ENCODE measurements around the gene UTS2. TPM values are rescaled to one million over a fixed set of nuclear protein-coding genes. Genes with fewer than 3 reads are reported as not detected.

UTS2 gene
- total RNA-seq (2021) (not detected in 3 replicates), Bru-seq, nascent RNA (not detected)
- long read RNA-seq, experiment 1: 0 reads
- long read RNA-seq, experiment 2: 0 reads
- long read RNA-seq, experiment 3: 0 reads

DNA sequence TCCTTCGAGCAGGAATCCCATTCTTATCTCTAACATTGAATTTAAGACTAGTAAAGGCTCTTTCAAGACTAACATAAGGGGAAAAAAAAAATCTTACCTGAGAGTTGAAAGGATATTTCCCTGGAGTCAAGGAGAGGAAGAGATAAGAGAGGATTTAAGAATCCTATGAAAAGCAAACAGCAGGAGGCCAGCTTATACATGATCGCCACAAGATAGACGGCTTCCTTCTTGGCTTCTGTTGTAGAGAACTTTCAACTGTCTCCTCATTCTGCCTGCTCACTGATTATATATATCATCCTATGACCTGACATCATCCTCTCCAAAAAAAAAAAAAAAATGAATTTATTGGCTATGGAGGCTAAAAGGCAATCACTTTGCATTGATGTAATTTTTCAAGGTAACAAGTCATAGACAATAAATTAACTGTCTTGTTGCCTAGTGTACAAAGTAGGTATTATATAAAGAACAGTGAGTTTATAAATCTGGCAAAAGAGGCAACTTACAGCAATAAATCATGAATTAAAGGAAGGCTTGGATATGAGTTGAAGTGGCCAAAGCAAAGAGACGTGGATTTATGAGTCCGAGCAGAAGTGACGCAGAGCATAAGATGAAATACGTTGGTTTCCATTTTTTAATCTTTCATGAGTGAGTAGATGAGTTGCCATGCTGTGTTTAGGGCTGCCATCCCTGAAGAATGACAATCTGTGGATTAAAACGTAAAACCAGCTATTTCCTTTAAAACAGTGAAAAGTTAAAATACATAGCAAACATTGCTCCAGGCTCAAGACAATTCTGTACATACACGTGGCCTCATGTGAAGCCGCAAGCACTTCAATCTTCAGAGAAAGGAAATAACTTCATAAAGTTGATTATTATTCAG, at the start of gene UTS2:
Gene UTS2, minus strand, starts transcription at position 262 of the 880 bp plus-strand sequence. Its CDS starts 62 bp downstream, at position 200.
- ChIA-PET CTCF (interaction anchor here (0.6 to 1.4 kb wide), 3 partner anchors 45 to 1809 kb away, joined by 3 to 5 read pairs (median 5); no protein-coding TSS in a partner anchor), POLR2A (no interaction called here)
- TF ChIP-seq ZNF396 (CRISPR knock-in tag; IDR thresholded peaks at IDR 0.05; ENCODE audit: borderline replicate concordance): no peak
- no peak for TF ChIP-seq ZNF281 (CRISPR knock-in tag; IDR thresholded peaks at IDR 0.05)
- no peak for TF ChIP-seq GRHL2 (CRISPR knock-in tag; IDR thresholded peaks at IDR 0.05; ENCODE audit: insufficient replicate concordance, severe bottlenecking)
- no peak for TF ChIP-seq KAT7 (CRISPR knock-in tag; IDR thresholded peaks at IDR 0.05; ENCODE audit: borderline replicate concordance)
- no peak for TF ChIP-seq ZNF263 (CRISPR knock-in tag; IDR thresholded peaks at IDR 0.05; ENCODE audit: low read depth)
- TF ChIP-seq, protein P1, sequence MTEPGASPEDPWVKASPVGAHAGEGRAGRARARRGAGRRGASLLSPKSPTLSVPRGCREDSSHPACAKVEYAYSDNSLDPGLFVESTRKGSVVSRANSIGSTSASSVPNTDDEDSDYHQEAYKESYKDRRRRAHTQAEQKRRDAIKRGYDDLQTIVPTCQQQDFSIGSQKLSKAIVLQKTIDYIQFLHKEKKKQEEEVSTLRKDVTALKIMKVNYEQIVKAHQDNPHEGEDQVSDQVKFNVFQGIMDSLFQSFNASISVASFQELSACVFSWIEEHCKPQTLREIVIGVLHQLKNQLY (CRISPR knock-in tag; IDR thresholded peaks at IDR 0.05): no peak
- TF ChIP-seq E2F5 (CRISPR knock-in tag; IDR thresholded peaks at IDR 0.05): no peak
- H3K27me3 Mint-ChIP-seq (ENCODE audit: low read depth): no peaks in the 10 kb centered on the region
- ATAC-seq: no peak
- H3K4me3 Mint-ChIP-seq: no peak within 1 kb of the TSS
- no peak within 1 kb of the TSS; the same call in 1 of the 2 replicates for H3K27ac Mint-ChIP-seq
- H3K9me3 Mint-ChIP-seq: no peaks in the 10 kb centered on the region
- no peak for DNase-seq (ENCODE audit: low spot score)
- H3K36me3 Mint-ChIP-seq: no peaks in the 10 kb centered on the region
- H3K4me1 Mint-ChIP-seq: peaks cover 18% of the 10 kb centered on the region

DNA sequence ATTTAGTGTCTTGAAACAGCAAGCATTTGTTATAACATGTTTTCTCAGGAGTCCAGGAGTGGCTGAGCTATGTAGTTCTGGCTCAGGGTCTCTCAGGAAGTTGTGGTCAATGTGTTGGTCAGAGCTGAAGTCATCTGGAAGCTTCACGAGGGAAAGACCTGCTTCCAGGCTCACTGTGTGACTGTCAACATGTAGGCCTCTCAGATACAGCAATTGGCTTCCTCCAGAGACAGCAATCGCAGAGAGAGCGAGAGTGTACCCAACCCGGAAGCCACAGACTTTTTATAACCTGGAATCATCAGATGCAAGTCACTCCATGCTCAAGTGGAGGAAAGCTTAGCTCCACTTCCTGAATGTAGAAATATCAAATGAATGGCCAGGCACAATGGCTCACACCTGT, 46.9 kb upstream of the UTS2 start:
- POLR2A ChIA-PET: no interaction called here
- ATAC-seq (no peak), DNase-seq (ENCODE audit: low spot score) (no peak)
- Mint-ChIP-seq H3K27me3 (ENCODE audit: low read depth) (no peaks in the 10 kb centered on the region), H3K27ac (no peak overlapping the region), H3K4me3 (no peak overlapping the region), H3K9me3 (peaks cover 4% of the 10 kb centered on the region), H3K4me1 (no peaks in the 10 kb centered on the region), H3K36me3 (no peaks in the 10 kb centered on the region)
- TF ChIP-seq, protein P2, sequence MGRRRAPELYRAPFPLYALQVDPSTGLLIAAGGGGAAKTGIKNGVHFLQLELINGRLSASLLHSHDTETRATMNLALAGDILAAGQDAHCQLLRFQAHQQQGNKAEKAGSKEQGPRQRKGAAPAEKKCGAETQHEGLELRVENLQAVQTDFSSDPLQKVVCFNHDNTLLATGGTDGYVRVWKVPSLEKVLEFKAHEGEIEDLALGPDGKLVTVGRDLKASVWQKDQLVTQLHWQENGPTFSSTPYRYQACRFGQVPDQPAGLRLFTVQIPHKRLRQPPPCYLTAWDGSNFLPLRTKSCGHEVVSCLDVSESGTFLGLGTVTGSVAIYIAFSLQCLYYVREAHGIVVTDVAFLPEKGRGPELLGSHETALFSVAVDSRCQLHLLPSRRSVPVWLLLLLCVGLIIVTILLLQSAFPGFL (CRISPR knock-in tag; IDR thresholded peaks at IDR 0.05; ENCODE audit: borderline replicate concordance): no peak
- TF ChIP-seq JAZF1 (CRISPR knock-in tag; IDR thresholded peaks at IDR 0.05): no peak
- TF ChIP-seq SOX15 (CRISPR knock-in tag; IDR thresholded peaks at IDR 0.05): no peak
- CTCF ChIA-PET: interaction anchor here (0.9 kb wide), 1 partner anchor 92 kb away, joined by 3 read pairs; no protein-coding TSS in a partner anchor

DNA sequence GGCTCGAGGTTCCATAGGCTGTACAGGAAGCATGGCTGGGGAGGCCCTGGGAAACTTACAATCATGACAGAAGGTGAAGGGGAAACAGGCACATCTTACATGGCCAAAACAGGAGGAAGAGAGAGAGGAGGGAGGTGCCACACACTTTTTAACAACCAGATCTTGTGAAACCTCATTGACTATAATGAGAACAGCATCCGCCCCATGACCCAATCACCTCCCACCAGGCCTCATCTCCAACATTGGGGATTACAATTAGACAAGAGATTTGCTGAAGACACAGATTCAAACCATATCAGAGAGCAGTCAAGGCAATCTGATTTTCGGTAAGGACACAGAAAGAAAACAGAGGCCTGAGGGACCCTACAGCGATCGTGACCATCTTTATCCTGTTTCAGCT, 46.1 kb upstream of the UTS2 start:
- CTCF ChIA-PET: interaction anchor here (0.9 to 1.1 kb wide), 2 partner anchors 91 kb away, joined by 3 read pairs; no protein-coding TSS in a partner anchor
- ATAC-seq (no peak), DNase-seq (ENCODE audit: low spot score) (no peak)
- H3K4me3 Mint-ChIP-seq: no peak overlapping the region
- H3K9me3 Mint-ChIP-seq: peaks cover 4% of the 10 kb centered on the region
- 0 out of 2 replicates have a peak, but pooled peaks cover 5% of the 10 kb centered on the region for H3K4me1 Mint-ChIP-seq
- H3K27me3 Mint-ChIP-seq (ENCODE audit: low read depth): no peaks in the 10 kb centered on the region
- no peaks in the 10 kb centered on the region for H3K36me3 Mint-ChIP-seq
- POLR2A ChIA-PET: no interaction called here
- no peak overlapping the region for H3K27ac Mint-ChIP-seq
- TF ChIP-seq, protein P3, sequence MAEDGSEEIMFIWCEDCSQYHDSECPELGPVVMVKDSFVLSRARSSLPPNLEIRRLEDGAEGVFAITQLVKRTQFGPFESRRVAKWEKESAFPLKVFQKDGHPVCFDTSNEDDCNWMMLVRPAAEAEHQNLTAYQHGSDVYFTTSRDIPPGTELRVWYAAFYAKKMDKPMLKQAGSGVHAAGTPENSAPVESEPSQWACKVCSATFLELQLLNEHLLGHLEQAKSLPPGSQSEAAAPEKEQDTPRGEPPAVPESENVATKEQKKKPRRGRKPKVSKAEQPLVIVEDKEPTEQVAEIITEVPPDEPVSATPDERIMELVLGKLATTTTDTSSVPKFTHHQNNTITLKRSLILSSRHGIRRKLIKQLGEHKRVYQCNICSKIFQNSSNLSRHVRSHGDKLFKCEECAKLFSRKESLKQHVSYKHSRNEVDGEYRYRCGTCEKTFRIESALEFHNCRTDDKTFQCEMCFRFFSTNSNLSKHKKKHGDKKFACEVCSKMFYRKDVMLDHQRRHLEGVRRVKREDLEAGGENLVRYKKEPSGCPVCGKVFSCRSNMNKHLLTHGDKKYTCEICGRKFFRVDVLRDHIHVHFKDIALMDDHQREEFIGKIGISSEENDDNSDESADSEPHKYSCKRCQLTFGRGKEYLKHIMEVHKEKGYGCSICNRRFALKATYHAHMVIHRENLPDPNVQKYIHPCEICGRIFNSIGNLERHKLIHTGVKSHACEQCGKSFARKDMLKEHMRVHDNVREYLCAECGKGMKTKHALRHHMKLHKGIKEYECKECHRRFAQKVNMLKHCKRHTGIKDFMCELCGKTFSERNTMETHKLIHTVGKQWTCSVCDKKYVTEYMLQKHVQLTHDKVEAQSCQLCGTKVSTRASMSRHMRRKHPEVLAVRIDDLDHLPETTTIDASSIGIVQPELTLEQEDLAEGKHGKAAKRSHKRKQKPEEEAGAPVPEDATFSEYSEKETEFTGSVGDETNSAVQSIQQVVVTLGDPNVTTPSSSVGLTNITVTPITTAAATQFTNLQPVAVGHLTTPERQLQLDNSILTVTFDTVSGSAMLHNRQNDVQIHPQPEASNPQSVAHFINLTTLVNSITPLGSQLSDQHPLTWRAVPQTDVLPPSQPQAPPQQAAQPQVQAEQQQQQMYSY (CRISPR knock-in tag; IDR thresholded peaks at IDR 0.05): no peak
- TF ChIP-seq STAT6 (CRISPR knock-in tag; conservative IDR thresholded peaks at IDR 0.05; ENCODE audit: low read depth) (no peak), MYBL2 (CRISPR knock-in tag; IDR thresholded peaks at IDR 0.05) (no peak), IRF2 (CRISPR knock-in tag; IDR thresholded peaks at IDR 0.05; ENCODE audit: borderline replicate concordance, low read depth) (no peak)
- TF ChIP-seq, protein P4, sequence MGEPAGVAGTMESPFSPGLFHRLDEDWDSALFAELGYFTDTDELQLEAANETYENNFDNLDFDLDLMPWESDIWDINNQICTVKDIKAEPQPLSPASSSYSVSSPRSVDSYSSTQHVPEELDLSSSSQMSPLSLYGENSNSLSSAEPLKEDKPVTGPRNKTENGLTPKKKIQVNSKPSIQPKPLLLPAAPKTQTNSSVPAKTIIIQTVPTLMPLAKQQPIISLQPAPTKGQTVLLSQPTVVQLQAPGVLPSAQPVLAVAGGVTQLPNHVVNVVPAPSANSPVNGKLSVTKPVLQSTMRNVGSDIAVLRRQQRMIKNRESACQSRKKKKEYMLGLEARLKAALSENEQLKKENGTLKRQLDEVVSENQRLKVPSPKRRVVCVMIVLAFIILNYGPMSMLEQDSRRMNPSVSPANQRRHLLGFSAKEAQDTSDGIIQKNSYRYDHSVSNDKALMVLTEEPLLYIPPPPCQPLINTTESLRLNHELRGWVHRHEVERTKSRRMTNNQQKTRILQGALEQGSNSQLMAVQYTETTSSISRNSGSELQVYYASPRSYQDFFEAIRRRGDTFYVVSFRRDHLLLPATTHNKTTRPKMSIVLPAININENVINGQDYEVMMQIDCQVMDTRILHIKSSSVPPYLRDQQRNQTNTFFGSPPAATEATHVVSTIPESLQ (CRISPR knock-in tag; IDR thresholded peaks at IDR 0.05): no peak

Data from WTC11 (cell line).